ENCODE data around the gene LINC01488. TPM values are rescaled to one million over a fixed set of nuclear protein-coding genes. Genes with fewer than 3 reads are reported as not detected.

Gene LINC01488
- total RNA-seq, 1 donor from 2014 or later = not detected

- DNase-seq (ENCODE audit: low spot score in 2 of 2) = no peak
- Histone ChIP-seq H3K9me3 (no peaks in the 10 kb centered on the region), H3K4me1 (no peaks in the 10 kb centered on the region), H3K4me3 (no peak overlapping the region), H3K27ac (no peak overlapping the region), H3K36me3 (no peaks in the 10 kb centered on the region), H3K27me3 (no peaks in the 10 kb centered on the region)
- intact Hi-C loops (cut with DNase I) = no loop called here
- TF ChIP-seq, protein P1, sequence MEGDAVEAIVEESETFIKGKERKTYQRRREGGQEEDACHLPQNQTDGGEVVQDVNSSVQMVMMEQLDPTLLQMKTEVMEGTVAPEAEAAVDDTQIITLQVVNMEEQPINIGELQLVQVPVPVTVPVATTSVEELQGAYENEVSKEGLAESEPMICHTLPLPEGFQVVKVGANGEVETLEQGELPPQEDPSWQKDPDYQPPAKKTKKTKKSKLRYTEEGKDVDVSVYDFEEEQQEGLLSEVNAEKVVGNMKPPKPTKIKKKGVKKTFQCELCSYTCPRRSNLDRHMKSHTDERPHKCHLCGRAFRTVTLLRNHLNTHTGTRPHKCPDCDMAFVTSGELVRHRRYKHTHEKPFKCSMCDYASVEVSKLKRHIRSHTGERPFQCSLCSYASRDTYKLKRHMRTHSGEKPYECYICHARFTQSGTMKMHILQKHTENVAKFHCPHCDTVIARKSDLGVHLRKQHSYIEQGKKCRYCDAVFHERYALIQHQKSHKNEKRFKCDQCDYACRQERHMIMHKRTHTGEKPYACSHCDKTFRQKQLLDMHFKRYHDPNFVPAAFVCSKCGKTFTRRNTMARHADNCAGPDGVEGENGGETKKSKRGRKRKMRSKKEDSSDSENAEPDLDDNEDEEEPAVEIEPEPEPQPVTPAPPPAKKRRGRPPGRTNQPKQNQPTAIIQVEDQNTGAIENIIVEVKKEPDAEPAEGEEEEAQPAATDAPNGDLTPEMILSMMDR (IDR thresholded peaks at IDR 0.05) = no peak
Measured at GRCh38 chr11:69512790-69513189, 31.3 kb downstream of the LINC01488 start.

DNA sequence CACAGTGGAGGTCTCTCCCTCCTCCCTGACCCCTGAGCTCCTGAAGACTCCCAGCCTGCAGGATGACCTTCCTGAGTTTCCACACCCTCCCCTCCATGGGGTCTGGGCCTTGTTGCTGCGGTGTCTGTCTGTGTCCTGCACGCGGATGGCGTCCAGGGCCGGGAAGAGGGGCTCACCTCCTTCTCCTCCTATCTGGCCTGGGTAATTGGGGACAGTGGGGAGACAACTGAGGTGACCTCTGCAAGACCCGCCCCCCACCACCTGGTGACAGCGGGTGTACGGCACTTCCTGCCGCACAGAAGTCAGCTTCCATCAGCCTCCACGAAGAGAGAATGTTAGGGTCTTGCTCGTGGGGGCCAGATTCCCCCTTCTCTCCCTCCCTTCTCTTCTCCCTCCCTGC is 31.7 kb downstream of the LINC01488 start:
- H3K27ac ChIP-seq = no peak overlapping the region
- H3K36me3 ChIP-seq = no peaks in the 10 kb centered on the region
- DNase-seq (ENCODE audit: low spot score in 2 of 2) = no peak
- no peaks in the 10 kb centered on the region for H3K4me1 ChIP-seq
- TF ChIP-seq, protein P1 (IDR thresholded peaks at IDR 0.05) = no peak
- no peaks in the 10 kb centered on the region for H3K27me3 ChIP-seq
- no peaks in the 10 kb centered on the region for H3K9me3 ChIP-seq
- intact Hi-C loops (cut with DNase I) = no loop called here
- H3K4me3 ChIP-seq = no peak overlapping the region

DNA sequence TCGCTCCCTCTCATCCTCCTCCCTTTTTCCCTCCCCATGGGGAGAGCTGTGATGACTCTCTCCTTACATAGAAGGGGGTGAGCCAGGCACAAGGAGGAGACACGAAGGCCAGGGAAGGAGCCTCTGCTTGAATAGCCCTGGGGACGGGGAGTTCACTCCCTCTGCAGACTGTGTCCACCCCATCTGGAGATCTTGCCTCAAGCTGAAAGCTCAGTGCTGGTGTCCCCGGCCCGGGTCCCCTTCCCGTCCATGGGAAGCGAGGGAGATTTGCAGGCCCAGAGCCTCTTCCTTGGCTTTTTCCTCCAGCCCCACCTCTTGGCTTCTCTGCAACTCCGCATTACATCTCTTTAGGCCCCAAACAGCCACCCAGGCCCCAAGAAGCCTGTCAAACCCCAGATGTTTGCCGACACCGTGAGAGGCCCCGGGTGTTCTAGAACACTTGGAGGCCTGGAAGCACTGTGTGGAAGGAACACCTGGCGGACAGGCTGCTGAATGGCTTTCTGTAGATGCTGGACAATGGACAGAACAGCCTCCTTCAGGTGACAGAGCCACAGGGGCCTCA is 32.3 kb downstream of the LINC01488 start:
- H3K27me3 ChIP-seq = no peaks in the 10 kb centered on the region
- H3K27ac ChIP-seq = no peak overlapping the region
- TF ChIP-seq, protein P1 (IDR thresholded peaks at IDR 0.05) = no peak
- no peak for DNase-seq (ENCODE audit: low spot score in 2 of 2)
- no peaks in the 10 kb centered on the region for H3K9me3 ChIP-seq
- no peak overlapping the region for H3K4me3 ChIP-seq
- intact Hi-C loops (cut with DNase I) = no loop called here
- no peaks in the 10 kb centered on the region for H3K4me1 ChIP-seq
- H3K36me3 ChIP-seq = no peaks in the 10 kb centered on the region

DNA sequence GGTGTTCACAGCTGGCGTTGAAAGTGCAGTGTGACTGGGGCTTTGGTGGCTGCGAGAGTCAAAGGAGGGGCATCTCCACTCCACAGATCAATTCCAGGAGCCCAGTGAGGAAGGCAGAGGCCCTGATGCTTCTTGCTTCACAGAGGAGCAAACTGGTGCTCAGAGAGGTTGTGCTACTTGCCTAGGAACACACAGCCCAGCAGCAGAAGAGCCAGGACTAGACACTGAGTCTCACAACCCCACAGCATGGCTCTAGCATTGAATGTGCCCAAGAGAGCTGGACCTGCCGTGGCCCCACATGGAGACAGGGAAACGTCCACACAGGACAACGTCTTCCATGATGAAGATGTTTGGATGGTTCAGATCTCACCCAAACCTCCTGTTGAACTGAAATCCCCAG is 33.3 kb downstream of the LINC01488 start:
- intact Hi-C loops (cut with DNase I) = no loop called here
- Histone ChIP-seq H3K9me3 (no peaks in the 10 kb centered on the region), H3K4me1 (no peaks in the 10 kb centered on the region), H3K36me3 (no peaks in the 10 kb centered on the region), H3K4me3 (no peak overlapping the region), H3K27me3 (no peaks in the 10 kb centered on the region), H3K27ac (no peak overlapping the region)
- TF ChIP-seq, protein P1 (IDR thresholded peaks at IDR 0.05) = no peak
- no peak for DNase-seq (ENCODE audit: low spot score in 2 of 2)

- H3K4me3 ChIP-seq = no peak overlapping the region
- DNase-seq (ENCODE audit: low spot score in 2 of 2) = no peak
- no peaks in the 10 kb centered on the region for H3K27me3 ChIP-seq
- no peaks in the 10 kb centered on the region for H3K9me3 ChIP-seq
- H3K27ac ChIP-seq = no peak overlapping the region
- H3K36me3 ChIP-seq = no peaks in the 10 kb centered on the region
- H3K4me1 ChIP-seq = no peaks in the 10 kb centered on the region
- TF ChIP-seq, protein P1 (IDR thresholded peaks at IDR 0.05) = no peak
- intact Hi-C loops (cut with DNase I) = no loop called here
Measured at GRCh38 chr11:69515271-69516245, 34.1 kb downstream of the LINC01488 start.

All from ascending aorta (tissue), 2 donors.